GM12892 (cell line): ENCODE measurements around the gene MYO16.
A peak's percentile ranks its signal among the peaks of the same experiment; 100 is the strongest.
"Not testable (repeated sequence)": the region's sequence is repeated elsewhere in the genome, so short reads cannot be mapped to it uniquely, and the experiment has no call there.

Source experiments
- DNase-seq: peaks from one replicate; pipeline ENCODE4 v3.0.0; 2011; ENCODE audit not compliant: insufficient read length
- FAIRE-seq: peaks from 2 replicates; lab custom pipeline; 2011; peaks lifted over from hg19 to GRCh38; lab: Jason Lieb, UNC
- POLR2A ChIP-seq: IDR thresholded peaks from 2 replicates; pipeline ENCODE4 v1.6.1; 2011; ENCODE audit warnings: low read depth, low read length, control low read depth
- POLR2AphosphoS5 ChIP-seq: IDR thresholded peaks from 2 replicates; pipeline ENCODE4 v1.6.1; 2011; ENCODE audit warnings: low read depth, low read length, control low read depth
- TAF1 ChIP-seq: IDR thresholded peaks from 2 replicates; pipeline ENCODE4 v1.6.1; 2011; ENCODE audit warnings: low read depth, mild to moderate bottlenecking, control low read depth, low read length, borderline replicate concordance

Gene MYO16

DNA sequence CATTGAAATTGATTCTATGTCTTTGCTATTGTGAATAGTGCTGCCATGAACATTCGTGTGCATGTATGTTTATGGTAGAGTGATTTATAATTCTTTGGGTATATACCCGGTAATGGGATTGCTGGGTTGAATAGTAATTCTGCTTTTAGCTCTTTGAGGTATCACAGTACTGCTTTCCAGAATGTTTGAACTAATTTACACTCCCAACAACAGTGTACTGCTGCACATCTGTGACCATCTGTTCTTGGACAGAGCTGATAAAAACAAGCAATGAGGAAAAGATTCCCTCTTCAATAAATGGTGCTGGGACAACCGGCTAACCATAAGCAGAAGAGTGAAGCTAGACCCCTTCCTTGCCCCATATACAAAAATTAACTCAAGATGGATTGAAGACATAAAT lies 231.0 kb downstream of the MYO16 start:
- FAIRE-seq, result peak; percentile 5
- TF ChIP-seq POLR2AphosphoS5 (no peak), TAF1 (no peak), POLR2A (no peak)
- DNase-seq, result no peak

DNA sequence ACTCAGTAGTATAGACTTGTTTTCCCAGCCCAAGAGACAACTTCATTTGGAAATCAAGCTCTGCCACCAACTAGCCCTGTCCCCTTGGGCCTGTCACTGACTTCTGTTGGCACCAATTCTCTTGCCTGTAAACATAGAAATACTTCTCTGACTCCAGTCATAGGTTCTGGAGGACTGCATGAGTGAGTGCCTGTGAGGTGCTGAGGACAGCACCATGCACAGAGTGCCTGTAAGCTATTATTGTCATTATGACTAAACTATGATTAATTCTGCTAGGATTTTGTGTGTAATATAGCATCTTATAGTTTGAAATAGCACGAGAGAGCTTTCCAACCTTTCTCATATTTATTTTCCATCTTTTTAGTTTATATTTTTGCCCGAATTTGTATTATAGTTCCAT lies 247.9 kb downstream of the MYO16 start:
- TF ChIP-seq POLR2AphosphoS5 (no peak), POLR2A (no peak), TAF1 (no peak)
- FAIRE-seq (no peak), DNase-seq (no peak)

DNA sequence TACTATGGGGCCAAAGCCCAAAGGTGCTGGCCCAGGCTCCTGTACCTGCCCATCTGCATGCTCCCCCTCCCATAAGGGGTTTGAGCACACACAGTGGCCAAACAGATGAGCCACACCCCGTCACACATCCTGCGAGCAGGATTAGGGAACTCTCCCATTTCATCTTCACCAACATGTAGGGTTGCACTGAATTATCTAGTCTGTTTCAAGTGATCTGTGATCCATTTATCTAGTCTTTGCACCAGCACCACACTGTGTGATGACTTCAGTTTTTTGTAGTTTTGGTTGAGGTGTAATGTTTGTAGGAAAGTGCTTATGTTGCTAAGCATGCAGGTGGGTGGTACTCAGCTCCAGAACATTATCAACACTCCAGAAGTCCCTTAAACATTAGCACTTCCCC lies 249.3 kb downstream of the MYO16 start:
- FAIRE-seq (no peak), DNase-seq (no peak)
- TF ChIP-seq POLR2AphosphoS5 (no peak), TAF1 (no peak), POLR2A (no peak)

DNA sequence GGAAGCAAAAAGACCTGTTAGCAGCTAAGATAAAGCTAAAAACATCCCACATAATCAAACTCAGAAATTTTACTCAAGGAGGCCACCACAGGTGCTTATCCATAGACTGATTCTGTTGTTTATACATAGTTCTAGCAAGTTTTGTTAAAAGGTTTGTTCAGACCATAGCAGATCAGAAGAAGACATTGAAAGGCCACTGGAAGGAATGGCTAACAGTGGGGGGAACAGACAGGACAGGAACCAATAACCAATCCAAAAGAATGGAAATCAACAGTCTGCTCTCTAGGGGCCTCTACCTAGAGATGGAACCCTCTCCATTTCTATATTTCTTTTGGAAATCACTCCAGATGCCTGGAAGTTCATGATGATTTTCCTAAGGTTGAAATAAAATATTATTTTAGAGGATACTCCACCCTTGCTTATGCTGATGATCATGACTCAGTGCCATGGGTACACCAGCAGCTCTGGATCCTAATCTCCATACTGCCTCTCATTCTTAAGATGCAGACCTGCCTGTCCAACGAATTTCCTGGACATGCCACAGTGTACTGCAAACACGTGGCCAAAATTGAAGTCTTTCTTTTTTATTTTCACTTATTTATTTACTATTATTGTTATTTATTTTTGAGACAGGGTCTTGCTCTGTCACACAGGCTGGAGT lies 260.0 kb downstream of the MYO16 start:
- FAIRE-seq (no peak), DNase-seq (no peak)
- TF ChIP-seq TAF1 (no peak), POLR2AphosphoS5 (no peak), POLR2A (no peak)

DNA sequence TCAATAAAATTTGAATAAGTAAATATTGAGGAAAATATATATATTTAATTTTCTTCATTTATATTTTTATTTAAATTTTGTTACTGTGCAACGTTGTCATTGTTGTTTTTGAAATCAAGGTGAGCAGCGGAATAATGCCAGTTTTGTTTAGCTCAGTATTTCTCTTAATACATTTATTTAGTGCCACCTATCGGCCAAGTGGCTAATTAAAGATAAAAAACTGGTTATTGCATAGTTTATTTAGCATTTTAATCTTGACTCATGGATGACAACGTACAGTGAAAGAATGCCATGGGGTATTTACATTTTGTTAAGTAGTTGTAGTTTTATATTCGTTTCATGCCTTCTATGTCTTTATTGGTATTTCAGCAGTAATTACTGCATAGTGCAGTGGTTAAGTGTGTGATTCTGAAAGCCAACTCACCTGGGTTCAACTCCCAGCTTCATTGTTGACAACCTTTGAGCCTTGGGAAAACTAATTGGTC lies 265.9 kb downstream of the MYO16 start:
- no peak for TF ChIP-seq TAF1
- no peak for TF ChIP-seq POLR2A
- TF ChIP-seq POLR2AphosphoS5, result no peak
- DNase-seq, result no peak
- no peak for FAIRE-seq

DNA sequence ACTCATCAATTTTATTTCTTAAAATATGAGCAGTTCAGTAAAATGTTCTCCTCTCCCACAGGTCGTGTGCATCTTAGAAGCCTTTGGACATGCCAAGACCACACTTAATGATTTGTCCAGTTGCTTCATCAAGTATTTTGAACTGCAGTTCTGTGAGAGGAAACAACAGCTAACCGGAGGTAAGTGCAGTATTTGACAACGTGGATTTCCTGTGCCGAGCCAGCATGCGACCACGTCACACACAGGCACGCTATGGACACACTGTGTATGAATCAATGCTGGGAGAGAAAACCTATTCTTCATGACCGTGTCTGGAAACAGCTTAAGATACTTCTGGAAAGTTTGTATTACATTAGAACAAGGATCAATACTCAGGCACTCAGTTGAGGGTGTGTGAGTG lies 268.5 kb downstream of the MYO16 start:
- TF ChIP-seq TAF1, result no peak
- TF ChIP-seq POLR2AphosphoS5, result no peak
- TF ChIP-seq POLR2A, result no peak
- DNase-seq (no peak), FAIRE-seq (peak; percentile 63)

DNA sequence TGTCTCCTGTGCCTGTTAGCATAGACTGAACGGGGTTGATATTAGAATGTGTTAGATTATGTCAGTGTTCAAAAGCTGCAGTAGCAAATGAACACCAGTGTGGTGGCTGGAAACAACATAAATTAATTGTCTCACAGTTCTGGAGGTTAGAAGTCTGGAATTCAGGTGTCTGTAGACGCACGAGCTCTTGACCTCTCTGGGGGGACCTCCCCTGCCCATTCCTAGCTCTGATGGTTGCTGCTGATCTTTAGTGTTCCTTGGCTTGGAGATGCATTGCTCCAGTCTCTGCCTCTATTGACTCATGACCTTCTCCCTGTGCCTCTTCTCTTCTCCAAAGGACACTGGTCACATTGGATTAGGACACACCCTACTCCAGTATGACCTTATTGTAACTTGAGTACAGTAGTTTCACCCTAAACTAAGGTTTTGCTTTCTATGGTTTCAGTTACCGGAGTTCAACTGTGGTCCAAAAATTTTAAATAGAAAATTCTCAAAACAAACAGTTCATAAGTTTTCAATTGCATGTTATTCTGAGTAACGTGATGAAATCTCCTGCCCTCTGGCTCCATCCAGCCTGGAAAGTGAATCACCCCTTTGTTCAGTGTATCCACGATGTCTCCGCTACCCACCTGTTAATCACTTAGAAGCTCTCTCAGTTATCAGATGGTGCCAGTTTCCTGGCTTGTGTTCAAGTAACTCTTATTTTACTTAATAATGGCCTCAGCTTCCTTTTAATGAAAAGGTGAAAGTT lies 273.2 kb downstream of the MYO16 start:
- no peak for FAIRE-seq
- no peak for DNase-seq
- no peak for TF ChIP-seq POLR2AphosphoS5
- TF ChIP-seq POLR2A, result no peak

DNA sequence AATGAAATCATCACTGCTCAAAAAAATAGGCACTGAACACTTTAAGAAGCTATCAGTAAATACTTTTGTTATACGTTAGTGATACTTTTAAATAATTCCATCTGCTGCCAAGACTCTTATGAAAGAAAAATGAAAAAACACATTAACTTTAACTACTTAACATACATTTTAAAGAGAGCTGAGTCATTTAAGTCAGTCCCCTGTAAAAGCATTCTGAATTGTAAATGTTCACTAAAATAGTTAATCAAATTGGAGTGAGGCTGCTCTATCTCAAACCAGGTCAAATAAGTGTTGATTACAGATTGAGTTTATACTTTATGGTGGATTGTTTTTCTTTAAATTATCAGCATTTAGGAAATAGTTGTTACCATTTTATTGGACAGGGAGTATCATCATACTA lies 274.2 kb downstream of the MYO16 start:
- no peak for DNase-seq
- FAIRE-seq, result no peak
- TF ChIP-seq TAF1 (no peak), POLR2AphosphoS5 (no peak), POLR2A (no peak)

DNA sequence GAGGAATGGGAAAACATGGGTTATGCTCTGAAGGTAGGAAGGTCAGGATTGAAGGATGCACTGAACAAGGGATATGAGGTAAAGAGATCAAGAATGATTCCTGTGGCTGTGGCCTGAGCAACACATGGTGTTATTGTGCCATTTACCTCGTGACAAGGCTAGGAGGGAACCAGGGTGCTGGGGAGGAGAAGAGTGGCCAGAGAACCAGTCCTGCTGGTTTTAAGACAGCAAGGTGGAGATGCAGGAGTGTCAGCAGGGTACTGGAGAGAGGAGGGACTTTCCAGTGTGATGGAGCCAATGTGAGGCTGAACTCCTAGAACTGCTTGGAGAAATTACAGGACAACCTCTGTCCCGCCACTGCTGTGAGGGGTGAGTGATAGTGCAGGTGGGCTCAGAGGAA lies 282.4 kb downstream of the MYO16 start:
- TF ChIP-seq TAF1 (no peak), POLR2AphosphoS5 (no peak), POLR2A (no peak)
- DNase-seq, result no peak
- FAIRE-seq, result no peak

DNA sequence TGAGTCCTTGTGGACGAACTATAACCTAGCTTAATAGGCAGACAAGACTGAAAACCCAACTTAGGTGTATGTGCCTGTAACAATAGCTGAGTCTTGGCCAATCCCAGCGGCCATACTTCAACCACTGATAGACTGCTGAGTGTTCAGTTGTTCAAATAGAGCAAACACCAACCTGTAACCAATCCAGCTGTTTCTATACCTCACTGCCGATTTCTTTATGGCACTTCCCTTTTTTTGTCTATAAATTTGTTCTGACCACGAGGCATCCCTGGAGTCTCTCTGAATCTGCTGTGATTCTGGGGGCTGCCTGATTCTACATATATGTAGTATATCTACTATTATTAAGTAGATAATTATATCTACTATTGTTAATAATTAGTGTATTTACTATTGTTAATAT lies 284.3 kb downstream of the MYO16 start:
- DNase-seq, FAIRE-seq: not testable (repeated sequence)

DNA sequence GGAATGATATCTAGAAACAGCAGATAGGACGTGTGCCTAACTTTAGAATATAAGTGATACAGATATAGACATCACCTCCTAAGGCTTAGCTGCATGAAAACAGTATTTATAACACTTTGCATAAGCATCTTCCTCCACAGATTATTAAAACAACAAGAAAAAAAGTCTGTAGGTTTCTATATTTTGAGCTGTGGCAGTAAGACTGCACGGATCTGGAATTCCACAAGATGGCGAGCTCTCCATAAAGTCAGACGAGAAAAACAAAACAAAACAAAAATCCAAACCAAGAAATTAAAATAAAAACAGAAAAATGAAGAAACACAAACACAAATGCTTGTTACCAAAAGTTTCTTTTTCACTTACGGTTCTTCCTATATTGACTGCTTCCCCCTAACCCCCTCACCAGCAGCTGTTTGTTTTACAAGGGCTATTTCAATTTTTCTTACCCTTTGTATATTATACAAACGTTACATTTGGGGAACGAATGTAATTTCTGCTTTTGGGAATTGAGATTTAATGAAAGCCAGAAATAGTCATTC lies 285.8 kb downstream of the MYO16 start:
- DNase-seq (no peak), FAIRE-seq (no peak)
- TF ChIP-seq POLR2AphosphoS5 (no peak), TAF1 (no peak), POLR2A (no peak)
